GM21737 (cell line): ENCODE data around the gene BANF1.

Experiments used
- ATAC-seq: cut with Tn5 transposase; IDR thresholded peaks from one replicate; pipeline ENCODE4 v1.9.1; 2021; ENCODE audit warnings: mild to moderate bottlenecking, moderate library complexity; ENCODE audit not compliant: unreplicated experiment

Gene BANF1, protein sequence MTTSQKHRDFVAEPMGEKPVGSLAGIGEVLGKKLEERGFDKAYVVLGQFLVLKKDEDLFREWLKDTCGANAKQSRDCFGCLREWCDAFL

GRCh38 chr11:66001942-66002647 is at the start of gene BANF1, which contains the start of gene EIF1AD:
Gene BANF1, plus strand, starts transcription at chr11:66002503. Its CDS starts 748 bp downstream, at chr11:66003251.
Gene EIF1AD, minus strand, starts transcription at chr11:66002157. Its CDS starts 1,768 bp downstream, at chr11:66000389.
- ATAC-seq: peak; percentile 62

DNA sequence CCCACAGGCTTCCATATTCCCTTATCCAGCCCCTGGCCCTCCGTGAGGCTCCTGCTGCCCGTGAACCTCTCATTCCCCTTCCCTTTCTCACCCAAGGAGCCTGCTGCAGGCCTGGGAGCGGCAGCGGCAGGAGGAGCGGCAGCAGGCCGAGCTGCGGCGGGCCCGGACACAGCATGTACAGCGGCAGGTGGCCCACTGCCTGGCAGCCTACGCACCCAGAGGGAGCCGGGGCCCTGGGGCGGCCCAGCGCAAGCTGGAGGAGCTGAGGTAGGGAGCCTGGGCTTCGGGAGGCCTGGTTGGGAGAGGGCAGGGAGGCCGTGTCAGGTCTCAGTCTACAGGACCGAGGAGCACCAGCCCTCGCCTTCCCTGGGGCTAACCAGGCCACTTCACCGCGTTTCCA is 48.8 kb upstream of the BANF1 start:
- no peak for ATAC-seq

- no peak for ATAC-seq
Observed at GRCh38 chr11:65954771-65955170, 47.5 kb upstream of the BANF1 start.

DNA sequence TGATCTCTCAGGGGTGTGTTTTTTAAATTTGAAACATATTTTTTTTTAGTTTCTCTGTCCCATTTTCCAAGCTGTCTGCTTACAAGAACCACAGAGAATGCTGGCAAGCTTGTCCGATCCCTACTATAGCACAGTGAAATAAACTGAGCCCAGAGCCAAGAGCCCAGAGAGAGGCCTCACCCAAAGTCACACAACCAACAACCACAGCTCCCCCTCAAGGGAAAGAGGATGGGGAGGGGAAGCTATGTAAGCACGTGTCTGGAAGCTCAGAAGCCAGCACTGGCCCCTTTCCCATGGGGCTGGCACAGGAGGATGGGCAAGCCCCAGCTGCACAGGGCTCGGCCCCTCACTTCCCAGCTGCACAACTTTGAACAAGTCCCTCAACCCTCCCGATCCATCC is 44.0 kb upstream of the BANF1 start:
- ATAC-seq: no peak

DNA sequence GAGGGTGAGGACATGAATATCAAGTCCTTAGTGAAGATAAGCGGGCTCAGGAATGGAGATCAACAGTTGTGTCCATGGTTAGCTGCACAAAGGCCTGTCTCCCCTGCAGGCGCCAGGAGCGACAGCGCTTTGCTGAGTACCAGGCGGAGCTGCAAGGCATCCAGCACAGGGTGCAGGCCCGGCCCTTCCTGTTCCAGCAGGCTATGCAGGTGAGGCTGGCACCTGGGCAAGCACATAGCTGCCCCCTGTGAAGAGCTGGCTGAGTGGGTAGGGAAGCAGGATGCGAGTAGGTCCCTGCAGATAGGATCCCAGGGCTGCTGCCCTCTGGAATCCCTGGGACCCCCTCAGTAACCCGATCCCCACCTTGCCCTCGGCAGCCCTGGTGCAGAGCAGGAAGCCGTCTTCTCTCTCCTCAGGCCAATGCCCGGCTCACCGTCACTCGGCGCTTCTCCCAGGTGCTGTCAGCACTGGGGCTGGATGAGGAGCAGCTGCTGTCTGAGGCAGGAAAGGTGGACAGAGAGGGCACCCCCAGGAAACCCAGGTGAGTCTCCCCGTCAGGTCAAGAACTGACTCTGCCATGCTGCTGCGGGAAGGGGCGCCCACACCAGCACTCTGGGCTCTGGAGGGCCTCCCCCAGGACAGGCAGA is 43.4 kb upstream of the BANF1 start:
- ATAC-seq: no peak

DNA sequence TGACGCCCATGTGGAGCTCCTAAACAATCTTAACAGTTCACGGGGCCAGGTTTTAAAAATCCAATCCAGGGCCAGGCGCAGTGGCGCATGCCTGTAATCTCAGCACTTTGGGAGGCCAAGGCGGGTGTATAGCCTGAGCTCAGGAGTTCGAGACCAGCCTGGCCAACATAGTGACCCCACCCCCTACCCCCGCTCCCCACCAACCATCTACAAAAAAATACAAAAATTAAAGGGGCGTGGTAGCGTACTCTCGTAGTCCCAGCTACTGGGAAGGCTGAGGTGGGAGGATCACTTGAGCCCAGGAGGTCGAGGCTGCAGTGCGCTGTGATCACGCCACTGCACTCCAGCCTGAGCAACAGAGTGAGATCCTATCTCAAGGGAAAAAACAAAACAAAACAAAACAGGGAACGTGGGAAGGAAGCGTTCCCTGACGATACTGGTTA is 41.5 kb upstream of the BANF1 start:
- ATAC-seq: no peak

DNA sequence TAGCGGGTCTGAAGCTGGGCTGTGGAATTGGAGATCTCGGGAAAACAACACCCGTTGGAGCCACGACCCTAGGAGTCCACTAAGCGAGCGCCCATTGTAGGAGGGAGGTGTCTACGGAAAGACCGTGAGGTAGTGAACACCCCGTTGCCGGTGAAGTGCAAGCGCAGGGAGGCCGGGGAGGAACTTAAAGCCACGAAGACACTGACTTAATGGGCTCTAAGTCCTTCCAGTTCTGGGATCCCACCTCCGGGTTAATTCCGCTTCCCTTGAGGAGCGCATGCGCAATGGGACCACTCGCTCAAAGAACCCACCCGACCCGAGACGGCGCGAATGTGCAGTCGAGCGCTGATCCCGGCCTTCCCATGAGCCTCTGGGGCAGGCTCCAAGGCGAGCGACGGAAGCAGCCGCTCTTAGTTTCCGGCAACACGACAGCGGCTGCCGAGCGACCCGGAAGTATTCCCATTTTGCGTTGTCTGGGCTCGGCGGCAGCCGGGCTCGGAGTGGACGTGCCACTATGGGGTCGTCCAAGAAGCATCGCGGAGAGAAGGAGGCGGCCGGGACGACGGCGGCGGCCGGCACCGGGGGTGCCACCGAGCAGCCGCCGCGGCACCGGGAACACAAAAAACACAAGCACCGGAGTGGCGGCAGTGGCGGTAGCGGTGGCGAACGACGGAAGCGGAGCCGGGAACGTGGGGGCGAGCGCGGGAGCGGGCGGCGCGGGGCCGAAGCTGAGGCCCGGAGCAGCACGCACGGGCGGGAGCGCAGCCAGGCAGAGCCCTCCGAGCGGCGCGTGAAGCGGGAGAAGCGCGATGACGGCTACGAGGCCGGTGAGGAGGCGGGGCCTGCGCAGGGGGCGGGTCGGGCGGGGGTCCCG is 40.8 kb upstream of the BANF1 start, which contains the start of gene SART1:
SART1 (plus strand) TSS at position 468 of the 874 bp plus-strand sequence; CDS start at position 515, 47 bp downstream.
- peak; percentile 76 for ATAC-seq

- no peak for ATAC-seq
Observed at GRCh38 chr11:65962141-65962564, 40.1 kb upstream of the BANF1 start.

DNA sequence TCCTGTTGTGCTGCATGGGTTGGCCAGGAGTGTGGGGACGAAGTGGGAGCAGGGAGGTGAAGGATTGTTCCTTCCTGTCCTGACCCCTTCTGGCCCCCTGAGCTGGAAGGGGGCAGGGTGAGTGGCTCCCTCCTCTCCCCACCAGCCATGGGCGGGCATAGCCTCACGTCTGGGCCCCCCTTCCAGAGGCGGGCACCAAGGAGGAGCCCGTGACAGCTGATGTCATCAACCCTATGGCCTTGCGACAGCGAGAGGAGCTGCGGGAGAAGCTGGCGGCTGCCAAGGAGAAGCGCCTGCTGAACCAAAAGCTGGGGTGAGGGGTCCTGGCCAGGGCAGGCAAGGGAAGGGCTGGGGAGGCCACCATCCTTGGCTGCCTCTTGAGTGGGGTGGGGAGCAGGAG is 37.4 kb upstream of the BANF1 start:
- ATAC-seq: no peak

- no peak for ATAC-seq
Observed at GRCh38 chr11:65965986-65966762, 36.1 kb upstream of the BANF1 start.

DNA sequence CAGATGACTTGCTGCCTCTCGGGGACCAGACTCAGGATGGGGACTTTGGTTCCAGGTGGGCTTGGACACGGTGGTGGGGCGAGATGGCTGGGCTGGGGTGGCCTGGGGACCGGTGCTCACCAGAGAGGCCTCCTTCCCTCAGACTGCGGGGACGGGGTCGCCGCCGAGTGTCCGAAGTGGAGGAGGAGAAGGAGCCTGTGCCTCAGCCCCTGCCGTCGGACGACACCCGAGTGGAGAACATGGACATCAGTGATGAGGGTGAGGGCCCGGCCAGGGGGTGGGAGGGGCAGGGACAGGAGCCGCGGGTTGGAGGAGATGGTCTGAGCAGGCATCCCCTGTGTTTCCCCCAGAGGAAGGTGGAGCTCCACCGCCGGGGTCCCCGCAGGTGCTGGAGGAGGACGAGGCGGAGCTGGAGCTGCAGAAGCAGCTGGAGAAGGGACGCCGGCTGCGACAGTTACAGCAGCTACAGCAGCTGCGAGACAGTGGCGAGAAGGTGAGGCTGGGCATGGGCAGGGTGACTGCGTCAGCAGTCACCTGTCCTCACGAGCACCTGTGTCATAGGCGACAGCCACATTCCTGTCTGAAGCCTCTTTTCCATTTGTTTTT is 34.9 kb upstream of the BANF1 start:
- ATAC-seq: no peak

DNA sequence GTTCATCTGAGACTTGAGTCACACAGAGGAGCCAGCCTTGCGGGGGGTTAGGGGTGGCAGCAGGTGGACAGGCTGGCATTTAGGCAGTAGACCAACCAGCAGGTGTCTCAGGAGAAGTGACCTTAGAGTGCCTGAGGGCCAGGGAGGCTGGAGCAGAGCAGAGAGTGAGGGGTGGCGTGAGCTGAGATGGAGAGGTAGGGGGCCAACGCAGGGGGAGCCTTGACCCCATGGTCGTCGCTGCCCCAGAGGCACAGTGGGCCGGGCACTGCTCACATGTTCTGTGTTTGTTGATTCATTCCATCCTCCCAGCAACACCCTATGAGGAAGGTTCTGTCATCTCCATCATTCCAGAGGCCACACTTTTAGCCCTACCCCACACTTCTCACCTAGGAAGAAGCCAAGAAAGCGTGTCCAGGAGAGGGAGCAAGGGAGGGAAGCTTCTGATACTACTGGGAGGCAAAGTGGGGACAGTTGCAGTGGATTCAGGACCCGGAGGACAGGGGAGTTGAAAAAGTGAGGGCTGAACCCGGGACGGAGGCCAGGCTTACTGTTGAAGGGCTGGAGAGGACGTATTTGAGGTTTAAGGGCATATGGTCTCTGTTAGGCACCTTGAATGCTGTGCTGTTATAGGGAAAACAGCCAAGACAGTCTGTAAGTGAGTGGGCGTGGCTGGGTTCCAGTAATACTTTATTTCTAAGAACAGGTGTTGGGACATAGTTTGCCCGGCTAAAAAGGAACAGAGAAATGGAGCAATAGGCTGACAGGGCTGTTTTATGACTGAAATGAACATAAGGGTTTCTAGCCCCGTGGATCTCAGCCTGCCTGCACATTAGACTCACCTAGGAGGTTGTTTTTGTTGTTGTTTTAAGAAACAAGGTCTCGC is 33.5 kb upstream of the BANF1 start:
- no peak for ATAC-seq

DNA sequence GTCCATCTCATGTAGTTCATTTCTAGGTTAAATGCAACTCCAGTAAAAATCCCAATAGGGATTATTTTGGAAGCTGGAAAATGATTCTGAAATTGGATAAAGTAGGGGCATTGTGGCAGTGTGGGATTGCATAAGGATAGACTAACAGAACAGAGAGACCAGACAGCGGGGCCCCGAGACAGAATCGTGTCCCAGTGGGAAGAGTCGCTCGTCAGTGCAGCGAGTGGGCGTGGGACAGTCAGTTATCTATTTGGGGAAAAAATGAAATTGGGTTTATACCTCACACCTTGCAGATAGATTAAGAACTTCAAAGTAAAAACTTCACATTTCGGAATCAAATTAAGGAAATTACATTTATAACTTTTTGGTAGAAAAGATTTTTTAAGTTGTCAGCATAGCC is 30.2 kb upstream of the BANF1 start:
- no peak for ATAC-seq

DNA sequence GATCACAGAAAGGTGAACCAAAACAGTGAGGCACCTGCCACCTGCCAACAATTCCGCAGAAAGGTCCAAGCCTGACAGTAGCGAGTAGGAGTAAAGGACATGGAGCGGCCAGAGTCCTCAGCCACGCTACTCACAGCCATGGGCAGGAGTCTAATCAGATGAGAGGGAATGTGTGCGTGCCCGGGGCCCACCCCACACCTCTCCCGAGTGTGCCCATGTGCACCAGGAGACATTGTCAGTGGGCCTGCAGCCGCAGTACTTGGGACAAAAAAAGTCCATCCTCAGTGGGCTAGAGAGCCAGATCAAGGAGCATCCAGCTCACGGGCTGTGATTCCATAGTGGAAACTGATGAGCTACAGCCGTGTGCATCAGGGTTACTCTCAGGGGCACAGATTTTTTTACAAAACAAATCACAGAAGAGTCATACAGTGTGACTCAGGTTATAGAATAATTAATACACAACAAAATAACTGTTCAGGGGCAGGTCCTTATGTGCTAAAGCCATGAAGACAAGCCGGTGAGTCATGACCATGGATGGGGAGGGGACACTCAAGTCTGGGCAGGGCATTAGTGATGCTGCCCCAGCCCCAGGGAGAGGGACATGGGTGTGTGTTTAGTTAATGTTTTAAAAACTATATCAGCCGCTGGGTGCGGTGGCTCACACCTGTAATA is 28.7 kb upstream of the BANF1 start:
- no peak for ATAC-seq

- ATAC-seq: no peak
Observed at GRCh38 chr11:65975771-65976170, 26.5 kb upstream of the BANF1 start.

- no peak for ATAC-seq
Observed at GRCh38 chr11:65976216-65977176, 25.8 kb upstream of the BANF1 start.
